Erythroblast (primary cell): ENCODE results near the gene SLC2A13.

Source experiments
- GATA1 ChIP-seq: IDR thresholded peaks from 2 replicates; pipeline ENCODE4 v1.6.1; 2011; ENCODE audit warnings: low read depth, mild to moderate bottlenecking, control low read depth, low read length, moderate library complexity
- POLR2A ChIP-seq: IDR thresholded peaks from 2 replicates; pipeline ENCODE4 v1.6.1; 2011; ENCODE audit warnings: mild to moderate bottlenecking, low read length

- no peak for TF ChIP-seq POLR2A
- no peak for TF ChIP-seq GATA1
These were observed 208.6 kb downstream of the SLC2A13 start for GRCh38 chr12:39897315-39897714.
